Activated B cell treated with CpG ODN at 0.5 μM for 24 hours (primary cell): ENCODE measurements around the gene BCL6B. TPM values are rescaled to one million over a fixed set of nuclear protein-coding genes. Genes with fewer than 3 reads are reported as not detected.

Experiments used
- ATAC-seq: fragments of 200-7000 bp; cut with Tn5 transposase; one replicate; pipeline ENCODE4 v1.10.0; 2021; ENCODE audit warnings: low read depth, mild to moderate bottlenecking, moderate library complexity
- CTCF ChIA-PET: fragments of 350-600 bp; sonication (Branson Sonifier 250); formaldehyde crosslinking; loops from one replicate; lab custom pipeline; 2021; ENCODE audit warnings: antibody characterized with exemption; lab: Charles Lee
- POLR2A ChIA-PET: fragments of 350-600 bp; sonication (Branson Sonifier 250); formaldehyde crosslinking; loops from one replicate; lab custom pipeline; 2021; ENCODE audit warnings: antibody characterized with exemption; lab: Charles Lee
- DNase-seq: peaks from one replicate; pipeline ENCODE4 v3.0.0; 2022
- H3K27ac Mint-ChIP-seq: one replicate; pipeline ENCODE4 v1.8.0; 2020; ENCODE audit warnings: mixed read lengths
- H3K27me3 Mint-ChIP-seq: one replicate; pipeline ENCODE4 v1.8.0; 2021; ENCODE audit warnings: mixed read lengths
- H3K36me3 Mint-ChIP-seq: one replicate; pipeline ENCODE4 v1.8.0; 2021; ENCODE audit warnings: low read depth, mixed read lengths
- H3K4me1 Mint-ChIP-seq: one replicate; pipeline ENCODE4 v1.8.0; 2021; ENCODE audit warnings: mixed read lengths
- H3K4me3 Mint-ChIP-seq: one replicate; pipeline ENCODE4 v1.8.0; 2020; ENCODE audit warnings: mild to moderate bottlenecking, mixed read lengths
- H3K9me3 Mint-ChIP-seq: one replicate; pipeline ENCODE4 v1.8.0; 2020; ENCODE audit warnings: mixed read lengths
- CTCF ChIP-seq: fragments of 200-600 bp; IDR thresholded peaks from one replicate; pipeline ENCODE4 v1.8.0; 2022; ENCODE audit warnings: antibody characterized with exemption, mild to moderate bottlenecking
- intact Hi-C: fragments of 100-400 bp; cut with micrococcal nuclease; formaldehyde crosslinking; loops from one replicate; pipeline ENCODE4 v1.15.1; 2024
- total RNA-seq: library from RNA; stranded (reverse); gene quantifications from 2 replicates; pipeline ENCODE4 v1.2.3, GENCODE V29; 2022

Gene BCL6B
- total RNA-seq, 1 donor from 2014 or later = 0.31 TPM

- Mint-ChIP-seq H3K36me3 (peaks cover 77% of the 10 kb centered on the region), H3K27me3 (no peaks in the 10 kb centered on the region), H3K27ac (no peak overlapping the region), H3K9me3 (no peaks in the 10 kb centered on the region), H3K4me1 (peaks cover 11% of the 10 kb centered on the region), H3K4me3 (no peak overlapping the region)
- intact Hi-C loops = loop anchor here (5.0 kb wide), 1 partner anchor 335 kb away; no protein-coding TSS in a partner anchor
- no peak for TF ChIP-seq CTCF
- ATAC-seq (no peak), DNase-seq (no peak)
- POLR2A ChIA-PET = interaction anchor here (1.6 to 1.8 kb wide), 2 partner anchors 13 to 88 kb away, joined by 3 to 5 read pairs; no protein-coding TSS in a partner anchor
- CTCF ChIA-PET = interaction anchor here (0.7 to 8.8 kb wide), 4 partner anchors 19 to 403 kb away, joined by 3 to 118 read pairs (median 50); partner anchors contain the start of gene BCL6B
These were observed 20.4 kb upstream of the BCL6B start for GRCh38 chr17:7002288-7003047.

- H3K27ac Mint-ChIP-seq = no peak overlapping the region
- peaks cover 71% of the 10 kb centered on the region for H3K36me3 Mint-ChIP-seq
These were observed 19.1 kb upstream of the BCL6B start for GRCh38 chr17:7003745-7004144.

GRCh38 chr17:7004398-7005253 is 18.2 kb upstream of the BCL6B start:
- ATAC-seq = peak; percentile 95
- POLR2A ChIA-PET = interaction anchor here (0.8 to 1.8 kb wide), 5 partner anchors 11 to 200 kb away, joined by 5 to 13 read pairs (median 5); partner anchors contain the start of gene SLC16A13
- intact Hi-C loops = loop anchor here (1.0 to 5.0 kb wide), 5 partner anchors 8 to 337 kb away; partner anchors contain the start of gene RNASEK
- no peak for DNase-seq
- Mint-ChIP-seq H3K36me3 (peaks cover 67% of the 10 kb centered on the region), H3K9me3 (no peaks in the 10 kb centered on the region), H3K4me1 (peaks cover 22% of the 10 kb centered on the region), H3K27me3 (no peaks in the 10 kb centered on the region), H3K27ac (peak overlapping the region; percentile 54), H3K4me3 (no peak overlapping the region)
- CTCF ChIA-PET = interaction anchor here (0.6 to 8.8 kb wide), 25 partner anchors 9 to 532 kb away, joined by 3 to 118 read pairs (median 4); partner anchors contain the start of genes ALOX12, ASGR1, BCL6B and RNASEK
- TF ChIP-seq CTCF = peak; percentile 50

More at GRCh38 chr17:7003745-7004144, 19.1 kb upstream of the BCL6B start:
- intact Hi-C loops = loop anchor here (1.0 to 5.0 kb wide), 4 partner anchors 9 to 336 kb away; partner anchors contain the start of gene RNASEK
- POLR2A ChIA-PET = interaction anchor here (0.8 to 1.8 kb wide), 4 partner anchors 12 to 201 kb away, joined by 5 to 13 read pairs (median 6); partner anchors contain the start of gene SLC16A13
- CTCF ChIA-PET = interaction anchor here (0.9 to 8.8 kb wide), 14 partner anchors 9 to 531 kb away, joined by 3 to 118 read pairs (median 8); partner anchors contain the start of genes BCL6B and RNASEK
- Mint-ChIP-seq H3K9me3 (no peaks in the 10 kb centered on the region), H3K4me1 (peaks cover 15% of the 10 kb centered on the region), H3K4me3 (no peak overlapping the region), H3K27me3 (no peaks in the 10 kb centered on the region)
- no peak for DNase-seq
- TF ChIP-seq CTCF = no peak
- no peak for ATAC-seq

GRCh38 chr17:7005716-7006115 is 17.1 kb upstream of the BCL6B start:
- H3K27ac Mint-ChIP-seq = no peak overlapping the region
- H3K36me3 Mint-ChIP-seq = peaks cover 62% of the 10 kb centered on the region
- no peak for ATAC-seq
- H3K27me3 Mint-ChIP-seq = no peaks in the 10 kb centered on the region
- no peak overlapping the region for H3K4me3 Mint-ChIP-seq
- no peak for TF ChIP-seq CTCF
- POLR2A ChIA-PET = interaction anchor here (0.7 to 1.6 kb wide), 3 partner anchors 16 to 30 kb away, joined by 4 to 7 read pairs (median 6); no protein-coding TSS in a partner anchor
- H3K4me1 Mint-ChIP-seq = peaks cover 33% of the 10 kb centered on the region
- H3K9me3 Mint-ChIP-seq = no peaks in the 10 kb centered on the region
- CTCF ChIA-PET = interaction anchor here (1.0 to 8.8 kb wide), 5 partner anchors 79 to 162 kb away, joined by 3 to 118 read pairs (median 5); no protein-coding TSS in a partner anchor
- intact Hi-C loops = loop anchor here (1.0 kb wide), 1 partner anchor 17 kb away; no protein-coding TSS in a partner anchor
- DNase-seq = no peak
